Ascending aorta (tissue), 2 donors: Measurements from ENCODE around the gene NECTIN1. TPM values are rescaled to one million over a fixed set of nuclear protein-coding genes. Genes with fewer than 3 reads are reported as not detected.

ENCODE experiments used
- DNase-seq, 2 donors: peaks; one replicate each; pipeline ENCODE4 v3.0.0-alpha.2; 2019; ENCODE audit warnings: low spot score in 2 of 2
- H3K27ac ChIP-seq, 2 donors: fragments of 200-600 bp; sonication (generic); one replicate each; pipeline ENCODE4 v1.5.1; 2016 to 2017; ENCODE audit warnings: mild to moderate bottlenecking in 1 of 2
- H3K27me3 ChIP-seq: fragments of 200-600 bp; sonication (generic); one replicate; pipeline ENCODE4 v1.5.1; 2017
- H3K36me3 ChIP-seq, 2 donors: fragments of 200-600 bp; sonication (generic); one replicate each; pipeline ENCODE4 v1.5.1; 2016
- H3K4me1 ChIP-seq, 2 donors: fragments of 200-600 bp; sonication (generic); one replicate each; pipeline ENCODE4 v1.5.1; 2016 to 2017; ENCODE audit warnings: mild to moderate bottlenecking in 1 of 2
- H3K4me3 ChIP-seq, 2 donors: fragments of 200-600 bp; sonication (generic); one replicate each; pipeline ENCODE4 v1.5.1; 2016 to 2017; ENCODE audit warnings: mild to moderate bottlenecking in 1 of 2
- H3K9me3 ChIP-seq, 2 donors: fragments of 200-600 bp; sonication (generic); one replicate each; pipeline ENCODE4 v1.5.1; 2016
- CTCF ChIP-seq, 3 experiments: fragments of 200-600 bp in 2 of 3; fragments of 450-650 bp in 1 of 3; sonication (generic) in 2 of 3; IDR thresholded peaks; one replicate each; pipeline ENCODE4 v1.5.1; 2016 to 2019; ENCODE audit warnings: antibody characterized with exemption in 3 of 3, mild to moderate bottlenecking in 1 of 3, moderate library complexity in 1 of 3
- intact Hi-C: fragments of 100-400 bp; cut with DNase I; formaldehyde crosslinking; loops from one replicate; pipeline ENCODE4 v1.15.1; 2023
- total RNA-seq: library from RNA; depleted of rRNA; stranded (reverse); fragments of >200 nt; gene quantifications from one replicate; pipeline ENCODE4 v1.1.0, GENCODE V29; 2016

The NECTIN1 gene
- total RNA-seq, 1 donor from 2014 or later = 1.6 TPM

GRCh38 chr11:119615003-119615881, 113.8 kb downstream of the NECTIN1 start:
- H3K27ac ChIP-seq = no peak overlapping the region
- H3K27me3 ChIP-seq = no peaks in the 10 kb centered on the region
- intact Hi-C loops = no loop called here
- no peak overlapping the region for H3K4me3 ChIP-seq
- TF ChIP-seq CTCF (IDR thresholded peaks at IDR 0.05) = no peak
- H3K9me3 ChIP-seq = no peaks in the 10 kb centered on the region
- DNase-seq = no peak
- no peaks in the 10 kb centered on the region for H3K4me1 ChIP-seq
- no peaks in the 10 kb centered on the region for H3K36me3 ChIP-seq

- no peak for TF ChIP-seq CTCF (IDR thresholded peaks at IDR 0.05)
- H3K4me3 ChIP-seq = no peak overlapping the region
- H3K9me3 ChIP-seq = no peaks in the 10 kb centered on the region
- intact Hi-C loops = no loop called here
- H3K27me3 ChIP-seq = no peaks in the 10 kb centered on the region
- no peak for DNase-seq
- no peaks in the 10 kb centered on the region for H3K4me1 ChIP-seq
- no peaks in the 10 kb centered on the region for H3K36me3 ChIP-seq
- H3K27ac ChIP-seq = no peak overlapping the region
Observed at GRCh38 chr11:119614222-119615002, 114.6 kb downstream of the NECTIN1 start.

- intact Hi-C loops = no loop called here
- Histone ChIP-seq H3K27ac (no peak overlapping the region), H3K27me3 (no peaks in the 10 kb centered on the region), H3K4me1 (no peaks in the 10 kb centered on the region), H3K9me3 (no peaks in the 10 kb centered on the region), H3K4me3 (no peak overlapping the region), H3K36me3 (no peaks in the 10 kb centered on the region)
- no peak for TF ChIP-seq CTCF (IDR thresholded peaks at IDR 0.05)
- DNase-seq = no peak
Observed at GRCh38 chr11:119612814-119613213, 116.2 kb downstream of the NECTIN1 start.

- H3K9me3 ChIP-seq = no peaks in the 10 kb centered on the region
- H3K4me1 ChIP-seq = no peaks in the 10 kb centered on the region
- no peak for DNase-seq
- no peaks in the 10 kb centered on the region for H3K36me3 ChIP-seq
- intact Hi-C loops = no loop called here
- H3K27me3 ChIP-seq = no peaks in the 10 kb centered on the region
- H3K27ac ChIP-seq = no peak overlapping the region
- no peak overlapping the region for H3K4me3 ChIP-seq
- no peak for TF ChIP-seq CTCF (IDR thresholded peaks at IDR 0.05)
Observed at GRCh38 chr11:119610836-119611426, 118.1 kb downstream of the NECTIN1 start.

- no peak for TF ChIP-seq CTCF (IDR thresholded peaks at IDR 0.05)
- Histone ChIP-seq H3K27ac (no peak overlapping the region), H3K4me1 (no peaks in the 10 kb centered on the region), H3K27me3 (no peaks in the 10 kb centered on the region), H3K4me3 (no peak overlapping the region), H3K9me3 (no peaks in the 10 kb centered on the region), H3K36me3 (no peaks in the 10 kb centered on the region)
- DNase-seq = no peak
- intact Hi-C loops = no loop called here
Observed at GRCh38 chr11:119608781-119609180, 120.2 kb downstream of the NECTIN1 start.
